H1 (cell line): ENCODE results near the gene CALML5. TPM values are rescaled to one million over a fixed set of nuclear protein-coding genes. Genes with fewer than 3 reads are reported as not detected.

Source experiments
- ATF3 ChIP-seq: IDR thresholded peaks from 2 replicates; pipeline ENCODE4 v1.6.1; 2011; ENCODE audit warnings: low read depth, mild to moderate bottlenecking, low read length; ENCODE audit not compliant: insufficient read depth
- CHD7 ChIP-seq: fragments of 300-600 bp; sonication (generic); IDR thresholded peaks from 2 replicates; pipeline ENCODE4 v1.7.1; 2012; ENCODE audit warnings: low read length, moderate library complexity, mild to moderate bottlenecking, inconsistent platforms; ENCODE audit not compliant: insufficient replicate concordance
- POU5F1 ChIP-seq: IDR thresholded peaks from 2 replicates; pipeline ENCODE4 v1.6.1; 2011; ENCODE audit warnings: low read depth, mild to moderate bottlenecking, low read length, moderate library complexity
- TEAD4 ChIP-seq: IDR thresholded peaks from 2 replicates; pipeline ENCODE4 v1.6.1; 2012; ENCODE audit warnings: low read depth, low read length, inconsistent platforms, mixed read lengths
- polyA plus RNA-seq, 7 experiments: library from polyadenylated mRNA; depleted of rRNA in 3 of 7; stranded (reverse) in 5 of 7; unstranded in 2 of 7; fragments of >200 nt in 5 of 7; fragments of 200-250 nt in 2 of 7; gene quantifications; 1 replicate in 5 of 7; 2 replicates in 1 of 7; 4 replicates in 1 of 7; pipeline versions ENCODE4 v1.2.1 to v1.2.3, GENCODE V29; 2011 to 2013; ENCODE audit warnings: missing spikeins in 2 of 7, mixed read lengths in 2 of 7
- total RNA-seq: library from RNA; stranded (reverse); fragmentation: NEBNext Ultra II Directional; extraction: Animal tissue kit (Norgen Biotek cat#: 25700); gene quantifications from 2 replicates; pipeline ENCODE4 v1.2.1, GENCODE V29; 2021

CALML5 gene
- total and polyA plus RNA-seq, 2 of the 8 experiments (the other 6 are each of a cell fraction or from before 2014, with no cell fraction given): not detected

- TF ChIP-seq CHD7: no peak
- no peak for TF ChIP-seq ATF3
- no peak for TF ChIP-seq TEAD4
- no peak for TF ChIP-seq POU5F1
- TF ChIP-seq, all 59 proteins: peak for 0
Measured at GRCh38 chr10:5518143-5518542, 18.8 kb upstream of the CALML5 start (continued).
